ENCODE data around the gene SHROOM4.

SHROOM4 gene

GRCh38 chrX:50594788-50595187, 219.2 kb downstream of the SHROOM4 start:
- Histone ChIP-seq H3K4me1 (ENCODE audit: control insufficient read depth, insufficient read depth, low read length) (peaks cover 4% of the 10 kb centered on the region; the same call in 1 of the 2 replicates), H3K4me3 (ENCODE audit: low read length) (no peak overlapping the region), H3K36me3 (ENCODE audit: control insufficient read depth, insufficient read depth, low read length) (no peaks in the 10 kb centered on the region), H3K27ac (ENCODE audit: low read length) (peak overlapping the region; percentile 67), H3K27me3 (ENCODE audit: control insufficient read depth, insufficient read depth, low read length) (no peaks in the 10 kb centered on the region), H3K9me3 (ENCODE audit: control insufficient read depth, insufficient read depth, low read length) (no peaks in the 10 kb centered on the region)
- DNase-seq (ENCODE audit: low read depth, low spot score), result no peak

GRCh38 chrX:50586980-50587379, 227.0 kb downstream of the SHROOM4 start:
- H3K4me3 ChIP-seq (ENCODE audit: low read length), result no peak overlapping the region
- no peaks in the 10 kb centered on the region for H3K36me3 ChIP-seq (ENCODE audit: control insufficient read depth, insufficient read depth, low read length)
- no peak overlapping the region for H3K27ac ChIP-seq (ENCODE audit: low read length)
- H3K9me3 ChIP-seq (ENCODE audit: control insufficient read depth, insufficient read depth, low read length), result no peaks in the 10 kb centered on the region
- no peaks in the 10 kb centered on the region for H3K4me1 ChIP-seq (ENCODE audit: control insufficient read depth, insufficient read depth, low read length)
- DNase-seq (ENCODE audit: low read depth, low spot score), result no peak
- WGBS (ENCODE audit: insufficient coverage, insufficient read length), result no CpG with 5 or more reads among the region's 3 CpGs
- H3K27me3 ChIP-seq (ENCODE audit: control insufficient read depth, insufficient read depth, low read length), result no peaks in the 10 kb centered on the region

GRCh38 chrX:50586407-50586806, 227.6 kb downstream of the SHROOM4 start:
- Histone ChIP-seq H3K27ac (ENCODE audit: low read length) (no peak overlapping the region), H3K27me3 (ENCODE audit: control insufficient read depth, insufficient read depth, low read length) (no peaks in the 10 kb centered on the region), H3K4me3 (ENCODE audit: low read length) (no peak overlapping the region), H3K4me1 (ENCODE audit: control insufficient read depth, insufficient read depth, low read length) (no peaks in the 10 kb centered on the region), H3K36me3 (ENCODE audit: control insufficient read depth, insufficient read depth, low read length) (no peaks in the 10 kb centered on the region), H3K9me3 (ENCODE audit: control insufficient read depth, insufficient read depth, low read length) (no peaks in the 10 kb centered on the region)
- DNase-seq (ENCODE audit: low read depth, low spot score), result no peak

- Histone ChIP-seq H3K4me3 (ENCODE audit: low read length) (no peak overlapping the region), H3K27me3 (ENCODE audit: control insufficient read depth, insufficient read depth, low read length) (no peaks in the 10 kb centered on the region; the same call in 1 of the 2 replicates), H3K4me1 (ENCODE audit: control insufficient read depth, insufficient read depth, low read length) (no peaks in the 10 kb centered on the region), H3K36me3 (ENCODE audit: control insufficient read depth, insufficient read depth, low read length) (no peaks in the 10 kb centered on the region), H3K9me3 (ENCODE audit: control insufficient read depth, insufficient read depth, low read length) (no peaks in the 10 kb centered on the region), H3K27ac (ENCODE audit: low read length) (no peak overlapping the region)
- no peak for DNase-seq (ENCODE audit: low read depth, low spot score)
- WGBS (ENCODE audit: insufficient coverage, insufficient read length), result no CpG with 5 or more reads among the region's 1 CpG
Observed at GRCh38 chrX:50581405-50581804, 232.6 kb downstream of the SHROOM4 start.

- no CpG with 5 or more reads among the region's 2 CpGs for WGBS (ENCODE audit: insufficient coverage, insufficient read length)
- no peaks in the 10 kb centered on the region for H3K4me1 ChIP-seq (ENCODE audit: control insufficient read depth, insufficient read depth, low read length)
- DNase-seq (ENCODE audit: low read depth, low spot score), result peak; percentile 22
- H3K4me3 ChIP-seq (ENCODE audit: low read length), result no peak overlapping the region
- H3K36me3 ChIP-seq (ENCODE audit: control insufficient read depth, insufficient read depth, low read length), result no peaks in the 10 kb centered on the region
- no peaks in the 10 kb centered on the region; the same call in 1 of the 2 replicates for H3K27me3 ChIP-seq (ENCODE audit: control insufficient read depth, insufficient read depth, low read length)
- H3K9me3 ChIP-seq (ENCODE audit: control insufficient read depth, insufficient read depth, low read length), result no peaks in the 10 kb centered on the region
- H3K27ac ChIP-seq (ENCODE audit: low read length), result no peak overlapping the region
Observed at GRCh38 chrX:50579955-50580354, 234.0 kb downstream of the SHROOM4 start.

- Histone ChIP-seq H3K27ac (ENCODE audit: low read length) (no peak overlapping the region), H3K4me3 (ENCODE audit: low read length) (no peak overlapping the region), H3K4me1 (ENCODE audit: control insufficient read depth, insufficient read depth, low read length) (no peaks in the 10 kb centered on the region), H3K27me3 (ENCODE audit: control insufficient read depth, insufficient read depth, low read length) (no peaks in the 10 kb centered on the region; the same call in 1 of the 2 replicates), H3K9me3 (ENCODE audit: control insufficient read depth, insufficient read depth, low read length) (no peaks in the 10 kb centered on the region), H3K36me3 (ENCODE audit: control insufficient read depth, insufficient read depth, low read length) (no peaks in the 10 kb centered on the region)
- no CpG with 5 or more reads among the region's 1 CpG for WGBS (ENCODE audit: insufficient coverage, insufficient read length)
- no peak for DNase-seq (ENCODE audit: low read depth, low spot score)
Observed at GRCh38 chrX:50577326-50577725, 236.7 kb downstream of the SHROOM4 start.

GRCh38 chrX:50567636-50568035, 246.4 kb downstream of the SHROOM4 start:
- no CpG with 5 or more reads among the region's 1 CpG for WGBS (ENCODE audit: insufficient coverage, insufficient read length)
- no peak for DNase-seq (ENCODE audit: low read depth, low spot score)
- no peaks in the 10 kb centered on the region for H3K36me3 ChIP-seq (ENCODE audit: control insufficient read depth, insufficient read depth, low read length)

GRCh38 chrX:50565718-50566117, 248.3 kb downstream of the SHROOM4 start:
- Histone ChIP-seq H3K4me1 (ENCODE audit: control insufficient read depth, insufficient read depth, low read length) (no peaks in the 10 kb centered on the region), H3K36me3 (ENCODE audit: control insufficient read depth, insufficient read depth, low read length) (no peaks in the 10 kb centered on the region), H3K27me3 (ENCODE audit: control insufficient read depth, insufficient read depth, low read length) (no peaks in the 10 kb centered on the region), H3K9me3 (ENCODE audit: control insufficient read depth, insufficient read depth, low read length) (no peaks in the 10 kb centered on the region), H3K27ac (ENCODE audit: low read length) (no peak overlapping the region), H3K4me3 (ENCODE audit: low read length) (no peak overlapping the region)
- no peak for DNase-seq (ENCODE audit: low read depth, low spot score)
- no CpG with 5 or more reads among the region's 4 CpGs for WGBS (ENCODE audit: insufficient coverage, insufficient read length)

More at GRCh38 chrX:50567636-50568035, 246.4 kb downstream of the SHROOM4 start:
- no peaks in the 10 kb centered on the region for H3K4me1 ChIP-seq (ENCODE audit: control insufficient read depth, insufficient read depth, low read length)
- H3K9me3 ChIP-seq (ENCODE audit: control insufficient read depth, insufficient read depth, low read length), result no peaks in the 10 kb centered on the region
- no peak overlapping the region for H3K27ac ChIP-seq (ENCODE audit: low read length)
- no peak overlapping the region for H3K4me3 ChIP-seq (ENCODE audit: low read length)
- H3K27me3 ChIP-seq (ENCODE audit: control insufficient read depth, insufficient read depth, low read length), result no peaks in the 10 kb centered on the region

Data from iPS DF 6.9 (cell line).